ENCODE measurements around the gene CLTA.

GRCh38 chr9:36193023-36193422 lies 2.3 kb downstream of the CLTA start:
- TF ChIP-seq CTCF (conservative IDR thresholded peaks at IDR 0.05): no peak
- no peak for TF ChIP-seq ZFX (IDR thresholded peaks at IDR 0.05)
